ENCODE data around the gene OVCA2.

Gene OVCA2

GRCh38 chr17:2028737-2029136, 13.1 kb upstream of the OVCA2 start:
- no peak for TF ChIP-seq CTCF (conservative IDR thresholded peaks at IDR 0.05)
- no peak overlapping the region for H3K27ac ChIP-seq

- no peak for TF ChIP-seq CTCF (conservative IDR thresholded peaks at IDR 0.05)
- H3K27ac ChIP-seq = peak within 1 kb of the TSS; percentile 92
Measured at GRCh38 chr17:2029911-2030778, 11.7 kb upstream of the OVCA2 start, which contains the start of gene DPH1. DPH1 (plus strand) TSS chr17:2030153; CDS start chr17:2030170, 17 bp downstream.

DNA sequence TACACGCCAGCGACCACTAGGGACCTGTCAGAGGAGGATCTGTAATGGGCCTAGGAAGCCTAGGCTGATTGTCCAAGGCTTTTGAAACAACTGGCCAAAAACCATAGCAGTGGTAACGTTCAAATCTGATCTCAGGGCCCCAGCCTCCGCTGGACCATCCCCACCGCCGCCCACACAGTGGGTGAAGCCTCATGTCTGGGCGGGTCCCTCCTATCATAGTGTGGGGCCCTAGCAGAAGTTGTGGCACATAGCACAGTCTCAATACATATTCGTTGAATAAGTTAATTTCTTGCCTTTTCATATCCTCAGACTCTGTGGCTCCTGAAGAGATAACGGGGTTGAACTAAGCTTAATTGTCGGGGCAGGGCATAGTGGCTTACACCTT, 11.1 kb upstream of the OVCA2 start:
- peak overlapping the region; percentile 92 for H3K27ac ChIP-seq
- peak; percentile 81 for TF ChIP-seq CTCF (conservative IDR thresholded peaks at IDR 0.05)

DNA sequence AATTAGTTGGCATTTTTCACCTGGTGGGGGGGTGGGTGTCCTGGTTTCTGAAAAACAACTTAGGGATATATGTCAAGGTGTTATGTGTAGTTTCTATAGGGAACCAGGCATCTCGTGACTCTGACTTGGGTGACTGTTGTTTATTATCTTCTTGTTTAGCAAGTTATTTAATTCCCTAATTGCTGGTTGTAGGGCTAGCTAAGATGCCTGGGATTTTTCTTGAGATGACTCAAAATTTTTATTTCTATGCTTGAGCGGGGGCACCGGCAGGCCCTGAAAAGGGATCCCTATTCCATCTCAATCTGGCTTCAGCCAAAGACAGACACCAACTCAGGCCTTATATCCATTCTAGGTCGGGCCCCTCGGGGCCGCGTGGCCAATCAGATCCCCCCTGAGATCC, 8.7 kb upstream of the OVCA2 start:
- no peak overlapping the region for H3K27ac ChIP-seq
- TF ChIP-seq CTCF (conservative IDR thresholded peaks at IDR 0.05) = no peak

GRCh38 chr17:2034157-2034556, 7.7 kb upstream of the OVCA2 start:
- no peak for TF ChIP-seq CTCF (conservative IDR thresholded peaks at IDR 0.05)
- H3K27ac ChIP-seq = no peak overlapping the region

DNA sequence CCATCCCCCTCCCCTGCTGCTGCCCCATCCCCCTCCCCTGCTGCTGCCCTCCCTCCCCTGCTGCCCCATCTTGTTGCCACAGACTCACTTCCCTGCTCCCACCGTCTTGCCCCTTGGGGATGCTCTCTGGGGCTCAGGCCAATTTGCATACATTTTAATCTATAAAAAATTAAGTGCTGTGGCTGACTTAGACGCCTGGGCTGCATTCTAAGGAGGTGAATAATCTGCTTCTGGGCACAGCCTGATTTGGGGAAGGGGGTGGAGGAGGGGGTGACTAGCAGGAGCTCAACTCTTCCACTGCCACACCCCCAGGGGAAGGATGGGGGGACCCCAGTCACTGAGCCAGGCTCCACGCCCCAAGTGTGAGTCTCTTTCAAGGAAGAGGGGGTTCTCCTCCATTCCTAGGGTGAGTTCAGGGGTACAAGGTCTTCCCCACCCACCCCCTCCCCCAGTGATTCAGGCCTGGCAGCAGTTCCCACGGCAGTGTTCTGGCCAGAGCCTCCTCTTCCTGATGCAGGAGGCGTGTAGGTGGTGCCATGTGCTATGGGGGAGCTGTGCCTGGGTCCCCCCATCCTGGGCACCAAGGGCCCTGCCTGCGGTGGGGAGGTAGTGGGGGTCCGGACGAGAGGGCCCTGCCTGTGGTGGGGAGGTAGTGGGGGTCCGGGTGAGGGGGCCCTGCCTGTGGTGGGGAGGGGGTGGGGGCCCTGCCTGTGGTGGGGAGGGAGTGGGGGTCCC, 6.8 kb upstream of the OVCA2 start:
- TF ChIP-seq CTCF (conservative IDR thresholded peaks at IDR 0.05) = no peak
- no peak overlapping the region for H3K27ac ChIP-seq

Data from VCaP (cell line).